ENCODE results near the gene TPGS1. TPM values are rescaled to one million over a fixed set of nuclear protein-coding genes. Genes with fewer than 3 reads are reported as not detected.

TPGS1 gene
- total and polyA plus RNA-seq, 2 of the 8 experiments (the other 6 are each of a cell fraction or from before 2014, with no cell fraction given), result 9.1 to 10.6 TPM

DNA sequence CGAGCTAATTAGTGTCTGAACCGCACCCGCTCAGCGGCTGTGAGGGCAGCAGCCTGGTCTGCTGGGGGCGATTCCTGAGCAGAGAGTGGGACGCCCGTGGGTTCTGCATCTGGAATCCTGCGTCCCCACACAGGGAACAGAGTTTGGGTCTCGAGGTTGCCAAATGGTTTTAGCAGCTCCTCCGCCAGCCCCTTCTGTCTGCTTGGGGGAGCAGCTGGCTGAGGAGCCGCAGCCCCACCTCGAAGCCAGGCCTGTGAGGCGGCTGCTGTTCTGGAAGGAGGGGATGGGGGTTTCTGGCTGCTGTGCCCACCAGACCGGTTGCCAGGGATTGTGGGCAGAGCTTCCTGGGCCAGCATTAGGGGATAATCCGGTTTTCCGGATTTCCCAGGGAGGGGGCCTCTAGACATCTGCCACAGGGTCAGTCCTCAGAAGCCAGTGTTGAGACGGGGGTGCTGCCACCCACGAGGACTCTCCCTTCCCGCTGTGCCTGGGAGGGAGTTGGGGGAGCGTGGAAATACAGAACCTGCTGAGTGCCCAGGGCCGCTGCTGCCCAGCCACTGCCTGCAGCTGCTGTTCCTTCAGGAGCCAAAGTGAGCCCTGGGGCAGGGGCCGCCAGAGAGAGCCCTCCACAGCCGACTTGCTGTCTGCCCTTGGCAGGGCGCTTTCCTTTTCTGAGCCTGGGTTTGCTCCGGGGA is 26.2 kb downstream of the TPGS1 start:
- peaks cover 0 to 10% (median 8%) of the 10 kb centered on the region in 4 experiments; a peak in 6 of 7 replicates for H3K4me1 ChIP-seq (replicated peaks in 1 of 4; ENCODE audit: control insufficient read depth in 3 of 4, insufficient read depth in 4 of 4, low read length in 3 of 4)
- H3K79me1 ChIP-seq (ENCODE audit: low read depth, low read length), result peaks cover 18% of the 10 kb centered on the region
- no peak overlapping the region for H2AK5ac ChIP-seq (ENCODE audit: low read depth, low read length)
- H2BK12ac ChIP-seq (ENCODE audit: low read depth, low read length), result peak overlapping the region; percentile 50; the same call in 1 of the 2 replicates
- H4K5ac ChIP-seq (ENCODE audit: insufficient read length, low read depth, low read length), result no peak overlapping the region
- peak overlapping the region; percentile 44 for H3K4ac ChIP-seq (replicated peaks; ENCODE audit: insufficient read length, low read depth, low read length)
- no peak for FAIRE-seq
- no peak for DNase-seq (ENCODE audit: low read depth in 1 of 2, low spot score in 2 of 2)
- no peaks in the 10 kb centered on the region for H3K27me3 ChIP-seq (replicated peaks in 1 of 4; ENCODE audit: control insufficient read depth in 3 of 4, extremely low read depth in 1 of 4, insufficient read depth in 3 of 4, low read length in 3 of 4)
- H3K23me2 ChIP-seq (ENCODE audit: low read depth, low read length), result peaks cover 5% of the 10 kb centered on the region; the same call in 1 of the 2 replicates
- no peak overlapping the region for H3K23ac ChIP-seq (ENCODE audit: insufficient read length)
- TF ChIP-seq RAD21 (IDR thresholded peaks at IDR 0.05 in 1 of 2, conservative IDR thresholded peaks at IDR 0.05 in 1 of 2; ENCODE audit: low read depth in 2 of 2, low read length in 2 of 2) (no peak), TCF12 (IDR thresholded peaks at IDR 0.05; ENCODE audit: low read depth, low read length) (no peak)
- no peak overlapping the region for H4K91ac ChIP-seq (replicated peaks; ENCODE audit: insufficient read length, low read length)
- H4K8ac ChIP-seq (ENCODE audit: extremely low read depth, insufficient read depth, low read length), result peak overlapping the region; percentile 85; the same call in 1 of the 2 replicates
- H3K27ac ChIP-seq (ENCODE audit: low read depth, low read length), result no peak overlapping the region
- H2BK120ac ChIP-seq (replicated peaks; ENCODE audit: low read depth, low read length), result no peak overlapping the region
- H3K9ac ChIP-seq (replicated peaks in 1 of 4; ENCODE audit: extremely low read depth in 1 of 4, low read depth in 3 of 4, low read length in 3 of 4), result peak overlapping the region in 2 of 4 experiments; percentile 82 to 86; a peak in 5 of 7 replicates
- no peak overlapping the region for H3K18ac ChIP-seq (ENCODE audit: extremely low read depth, low read length)
- H2BK5ac ChIP-seq (ENCODE audit: low read depth, low read length), result no peak overlapping the region
- H2AFZ ChIP-seq (ENCODE audit: low read length), result no peak overlapping the region
- no peak overlapping the region for H2BK15ac ChIP-seq (ENCODE audit: low read length)
- peak overlapping the region; percentile 68 to 74 for H3K4me2 ChIP-seq (ENCODE audit: insufficient read depth in 1 of 2, low read depth in 2 of 2, low read length in 2 of 2)
- peak overlapping the region; percentile 81 to 100 (median 84) for H3K4me3 ChIP-seq (ENCODE audit: extremely low read depth in 1 of 4, insufficient read depth in 2 of 4, low read depth in 3 of 4, low read length in 4 of 4)
- H3K56ac ChIP-seq (replicated peaks; ENCODE audit: insufficient read length, low read depth, low read length), result no peak overlapping the region
- peaks cover 0 to 40% of the 10 kb centered on the region in 2 experiments; a peak in 2 of 4 replicates for H3K79me2 ChIP-seq (ENCODE audit: control insufficient read depth in 1 of 2, insufficient read depth in 2 of 2, low read length in 2 of 2)
- no peaks in the 10 kb centered on the region; a peak in 1 of 4 replicates for H3K9me3 ChIP-seq (ENCODE audit: insufficient read depth in 2 of 2, low read depth in 1 of 2, low read length in 1 of 2)
- WGBS, 2 experiments (ENCODE audit: extremely low coverage in 1 of 2, insufficient coverage in 1 of 2, insufficient read length in 1 of 2, insufficient replicate concordance in 2 of 2, low coverage in 1 of 2, low lambda C conversion rate in 2 of 2, missing lambda C conversion rate in 1 of 2), result 81% methylated on average over 20 of the region's 25 CpGs; no CpG with 5 or more reads in 1 of the 2 experiments
- H3K36me3 ChIP-seq (ENCODE audit: control insufficient read depth in 2 of 4, insufficient read depth in 4 of 4, low read length in 3 of 4), result peaks cover 8 to 24% (median 18%) of the 10 kb centered on the region in 4 experiments; a peak in 6 of 8 replicates
- no peak overlapping the region for H2BK20ac ChIP-seq (ENCODE audit: low read length)
- ChIA-PET CTCF (ENCODE audit: partially characterized antibody) (interaction anchor here (0.6 to 2.6 kb wide), 14 partner anchors 9 to 764 kb away, joined by 3 to 26 read pairs (median 4); no protein-coding TSS in a partner anchor), POLR2A (ENCODE audit: partially characterized antibody) (interaction anchor here (0.7 to 5.1 kb wide), 13 partner anchors 9 to 240 kb away, joined by 3 to 43 read pairs (median 9); partner anchors contain the start of gene GZMM)
- peaks cover 22 to 32% of the 10 kb centered on the region in 2 experiments for H4K20me1 ChIP-seq (replicated peaks in 1 of 2; ENCODE audit: control insufficient read depth in 1 of 2, insufficient read depth in 2 of 2, low read length in 2 of 2)
- no peak overlapping the region for H3K14ac ChIP-seq (ENCODE audit: insufficient read length)
